Aorta (tissue), 5 donors: ENCODE measurements around the gene BTG4. TPM values are rescaled to one million over a fixed set of nuclear protein-coding genes. Genes with fewer than 3 reads are reported as not detected.

Experiments used
- ATAC-seq: fragments of 200-7000 bp; cut with Tn5 transposase; one replicate; pipeline ENCODE4 v1.9.1; 2022; ENCODE audit warnings: moderate library complexity; ENCODE audit not compliant: low FRiP score
- DNase-seq, 2 donors: peaks; one replicate each; pipeline ENCODE4 v3.0.0-alpha.2; 2020
- H3K27ac ChIP-seq, 2 donors: one replicate each; pipeline ENCODE4 v1.5.1; 2013; ENCODE audit warnings: low read length in 2 of 2, mild to moderate bottlenecking in 2 of 2, moderate library complexity in 2 of 2, control low read depth in 1 of 2, inconsistent platforms in 1 of 2, low read depth in 1 of 2
- H3K27me3 ChIP-seq, 2 donors: one replicate each; pipeline ENCODE4 v1.6.1; 2013; ENCODE audit warnings: control low read depth in 1 of 2, low read length in 1 of 2, mild to moderate bottlenecking in 1 of 2, moderate library complexity in 1 of 2; ENCODE audit not compliant: insufficient read depth in 2 of 2, control insufficient read depth in 1 of 2
- H3K36me3 ChIP-seq, 2 donors: one replicate each; pipeline ENCODE4 v1.6.1; 2013; ENCODE audit warnings: control low read depth in 1 of 2, low read length in 1 of 2, mild to moderate bottlenecking in 1 of 2; ENCODE audit not compliant: insufficient read depth in 2 of 2, control insufficient read depth in 1 of 2
- H3K4me1 ChIP-seq, 2 donors: one replicate each; pipeline ENCODE4 v1.6.1; 2013; ENCODE audit warnings: low read length in 2 of 2, control low read depth in 1 of 2, mild to moderate bottlenecking in 1 of 2, moderate library complexity in 1 of 2; ENCODE audit not compliant: insufficient read depth in 2 of 2, control insufficient read depth in 1 of 2
- H3K4me3 ChIP-seq, 2 donors: one replicate each; pipeline ENCODE4 v1.5.1; 2013; ENCODE audit warnings: low read length in 2 of 2, control low read depth in 1 of 2, mild to moderate bottlenecking in 1 of 2
- H3K9me3 ChIP-seq: one replicate; pipeline ENCODE4 v1.6.1; 2013; ENCODE audit warnings: mild to moderate bottlenecking, low read length; ENCODE audit not compliant: control insufficient read depth
- WGBS, 2 donors: extraction: QIAGEN DNeasy Blood & Tissue Kit; methylation state at CpG; one replicate each; pipeline ENCODE4 v1.1.7; 2013; 5-methylcytosine and 5-hydroxymethylcytosine counted together
- intact Hi-C, 2 donors: fragments of 100-400 bp; cut with DNase I; formaldehyde crosslinking; loops; one replicate each; pipeline versions ENCODE4 v1.14.2 to v1.15.0; 2022
- polyA plus RNA-seq, 2 donors: library from polyadenylated mRNA; stranded (reverse); fragments of 200-250 nt; gene quantifications; one replicate each; pipeline ENCODE4 v1.2.3, GENCODE V29; 2013
- total RNA-seq, 2 donors: library from RNA; stranded (reverse); fragmentation: NEBNext Ultra II Directional; extraction: Animal tissue kit (Norgen Biotek cat#: 25700); gene quantifications; one replicate each; pipeline ENCODE4 v1.2.1, GENCODE V29; 2021
- donor health status: healthy with polysubstance abuse.
- donor health status: Bipolar disorder and iron deficiency.
- donor health status: DM: no; HTN: no; CAD: no.
- donor health status: DM: no; HTN: no; CAD: no.
- donor health status: DM: yes; HTN: yes; CAD: no.

BTG4 gene
- total and polyA plus RNA-seq, 4 donors = not detected

- 86 to 92% methylated on average over 11 of the region's 11 CpGs for WGBS, 2 donors
- Histone ChIP-seq H3K27me3 (no peaks in the 10 kb centered on the region), H3K36me3 (no peaks in the 10 kb centered on the region), H3K4me1 (no peaks in the 10 kb centered on the region), H3K27ac (no peak overlapping the region), H3K4me3 (no peak overlapping the region), H3K9me3 (no peaks in the 10 kb centered on the region)
- no peak for DNase-seq
- intact Hi-C loops = no loop called here
- ATAC-seq = no peak
These were observed 55.1 kb downstream of the BTG4 start for GRCh38 chr11:111456859-111457730.

GRCh38 chr11:111456086-111456858 lies 55.9 kb downstream of the BTG4 start:
- 91 to 92% methylated on average over 16 of the region's 16 CpGs for WGBS, 2 donors
- no peaks in the 10 kb centered on the region for H3K27me3 ChIP-seq
- H3K27ac ChIP-seq = no peak overlapping the region
- no peaks in the 10 kb centered on the region for H3K4me1 ChIP-seq
- H3K9me3 ChIP-seq = no peaks in the 10 kb centered on the region
- H3K4me3 ChIP-seq = no peak overlapping the region
- no peak for DNase-seq
- no peak for ATAC-seq
- intact Hi-C loops = no loop called here
- no peaks in the 10 kb centered on the region for H3K36me3 ChIP-seq

GRCh38 chr11:111455291-111456085 lies 56.7 kb downstream of the BTG4 start:
- DNase-seq = no peak
- Histone ChIP-seq H3K27me3 (no peaks in the 10 kb centered on the region), H3K36me3 (no peaks in the 10 kb centered on the region), H3K4me1 (no peaks in the 10 kb centered on the region), H3K4me3 (no peak overlapping the region), H3K27ac (no peak overlapping the region), H3K9me3 (no peaks in the 10 kb centered on the region)
- ATAC-seq = no peak
- 78 to 79% methylated on average over 21 of the region's 21 CpGs for WGBS, 2 donors
- intact Hi-C loops = no loop called here

GRCh38 chr11:111454561-111455192 lies 57.5 kb downstream of the BTG4 start:
- intact Hi-C loops = no loop called here
- no peaks in the 10 kb centered on the region for H3K27me3 ChIP-seq
- no peaks in the 10 kb centered on the region for H3K36me3 ChIP-seq
- WGBS, 2 donors = 49 to 53% methylated on average over 11 of the region's 11 CpGs
- ATAC-seq = no peak
- H3K4me1 ChIP-seq = no peaks in the 10 kb centered on the region
- DNase-seq = no peak
- H3K4me3 ChIP-seq = no peak overlapping the region
- no peak overlapping the region for H3K27ac ChIP-seq
- no peaks in the 10 kb centered on the region for H3K9me3 ChIP-seq

GRCh38 chr11:111452817-111453552 lies 59.2 kb downstream of the BTG4 start:
- no peaks in the 10 kb centered on the region for H3K4me1 ChIP-seq
- DNase-seq (no peak), ATAC-seq (no peak)
- 80 to 81% methylated on average over 10 of the region's 10 CpGs for WGBS, 2 donors
- intact Hi-C loops = no loop called here
- no peaks in the 10 kb centered on the region for H3K9me3 ChIP-seq
- H3K4me3 ChIP-seq = no peak overlapping the region
- no peak overlapping the region for H3K27ac ChIP-seq
- no peaks in the 10 kb centered on the region for H3K36me3 ChIP-seq
- no peaks in the 10 kb centered on the region for H3K27me3 ChIP-seq

GRCh38 chr11:111452146-111452545 lies 60.0 kb downstream of the BTG4 start:
- ATAC-seq (no peak), DNase-seq (no peak)
- WGBS, 2 donors = 90 to 91% methylated on average over 6 of the region's 6 CpGs

GRCh38 chr11:111450480-111451320 lies 61.5 kb downstream of the BTG4 start:
- 93 to 96% methylated on average over 12 of the region's 12 CpGs for WGBS, 2 donors
- intact Hi-C loops = no loop called here

More at GRCh38 chr11:111452146-111452545, 60.0 kb downstream of the BTG4 start:
- Histone ChIP-seq H3K36me3 (no peaks in the 10 kb centered on the region), H3K9me3 (no peaks in the 10 kb centered on the region), H3K4me1 (no peaks in the 10 kb centered on the region), H3K27ac (no peak overlapping the region), H3K4me3 (no peak overlapping the region), H3K27me3 (no peaks in the 10 kb centered on the region)
- intact Hi-C loops = no loop called here

More at GRCh38 chr11:111450480-111451320, 61.5 kb downstream of the BTG4 start:
- no peaks in the 10 kb centered on the region for H3K27me3 ChIP-seq
- no peak for DNase-seq
- H3K4me1 ChIP-seq = no peaks in the 10 kb centered on the region
- H3K27ac ChIP-seq = no peak overlapping the region
- no peaks in the 10 kb centered on the region for H3K9me3 ChIP-seq
- H3K4me3 ChIP-seq = no peak overlapping the region
- ATAC-seq = no peak
- H3K36me3 ChIP-seq = no peaks in the 10 kb centered on the region
